ENCODE measurements around the gene PRR5L. TPM values are rescaled to one million over a fixed set of nuclear protein-coding genes. Genes with fewer than 3 reads are reported as not detected.
A peak's percentile ranks its signal among the peaks of the same experiment; 100 is the strongest.

PRR5L gene
- total RNA-seq, 1 donor from 2014 or later, result 122 TPM

DNA sequence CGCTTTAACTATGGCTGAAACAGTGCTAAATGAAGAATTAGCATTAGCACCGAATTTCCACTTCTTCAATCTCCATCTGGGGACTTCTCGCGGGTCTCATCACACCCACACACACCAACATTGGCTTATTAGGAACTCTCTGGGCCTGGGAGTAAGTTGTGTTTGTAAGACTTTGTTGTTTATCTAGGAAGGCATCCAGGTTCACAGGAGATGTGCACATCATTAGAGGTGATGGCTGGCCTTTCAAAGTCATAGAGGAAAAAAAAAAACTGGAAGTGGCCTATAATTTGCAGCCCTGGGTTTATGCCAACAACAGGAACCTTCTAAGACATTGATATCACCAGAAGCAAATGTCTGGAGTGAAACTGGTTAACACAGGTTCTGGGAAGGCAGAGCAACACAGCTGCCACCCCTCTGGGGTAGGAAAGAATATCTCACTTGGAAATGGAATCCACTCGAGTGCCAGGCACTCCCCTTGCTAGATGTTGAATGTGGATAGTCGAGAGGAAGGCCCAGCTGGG, 129.5 kb downstream of the PRR5L start:
- H3K27me3 Mint-ChIP-seq (ENCODE audit: unreplicated experiment), result no peaks in the 10 kb centered on the region
- no peaks in the 10 kb centered on the region for H3K9me3 Mint-ChIP-seq (ENCODE audit: unreplicated experiment)
- DNase-seq (ENCODE audit: low spot score), result no peak
- peaks cover 63% of the 10 kb centered on the region for H3K36me3 Mint-ChIP-seq (ENCODE audit: low read depth, unreplicated experiment)
- H3K4me1 Mint-ChIP-seq (ENCODE audit: unreplicated experiment), result peaks cover 15% of the 10 kb centered on the region
- H3K4me3 Mint-ChIP-seq (ENCODE audit: unreplicated experiment), result no peak overlapping the region
- TF ChIP-seq, protein P1, sequence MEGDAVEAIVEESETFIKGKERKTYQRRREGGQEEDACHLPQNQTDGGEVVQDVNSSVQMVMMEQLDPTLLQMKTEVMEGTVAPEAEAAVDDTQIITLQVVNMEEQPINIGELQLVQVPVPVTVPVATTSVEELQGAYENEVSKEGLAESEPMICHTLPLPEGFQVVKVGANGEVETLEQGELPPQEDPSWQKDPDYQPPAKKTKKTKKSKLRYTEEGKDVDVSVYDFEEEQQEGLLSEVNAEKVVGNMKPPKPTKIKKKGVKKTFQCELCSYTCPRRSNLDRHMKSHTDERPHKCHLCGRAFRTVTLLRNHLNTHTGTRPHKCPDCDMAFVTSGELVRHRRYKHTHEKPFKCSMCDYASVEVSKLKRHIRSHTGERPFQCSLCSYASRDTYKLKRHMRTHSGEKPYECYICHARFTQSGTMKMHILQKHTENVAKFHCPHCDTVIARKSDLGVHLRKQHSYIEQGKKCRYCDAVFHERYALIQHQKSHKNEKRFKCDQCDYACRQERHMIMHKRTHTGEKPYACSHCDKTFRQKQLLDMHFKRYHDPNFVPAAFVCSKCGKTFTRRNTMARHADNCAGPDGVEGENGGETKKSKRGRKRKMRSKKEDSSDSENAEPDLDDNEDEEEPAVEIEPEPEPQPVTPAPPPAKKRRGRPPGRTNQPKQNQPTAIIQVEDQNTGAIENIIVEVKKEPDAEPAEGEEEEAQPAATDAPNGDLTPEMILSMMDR (IDR thresholded peaks at IDR 0.05; ENCODE audit: unreplicated experiment), result no peak
- H3K27ac Mint-ChIP-seq (ENCODE audit: unreplicated experiment), result no peak overlapping the region

DNA sequence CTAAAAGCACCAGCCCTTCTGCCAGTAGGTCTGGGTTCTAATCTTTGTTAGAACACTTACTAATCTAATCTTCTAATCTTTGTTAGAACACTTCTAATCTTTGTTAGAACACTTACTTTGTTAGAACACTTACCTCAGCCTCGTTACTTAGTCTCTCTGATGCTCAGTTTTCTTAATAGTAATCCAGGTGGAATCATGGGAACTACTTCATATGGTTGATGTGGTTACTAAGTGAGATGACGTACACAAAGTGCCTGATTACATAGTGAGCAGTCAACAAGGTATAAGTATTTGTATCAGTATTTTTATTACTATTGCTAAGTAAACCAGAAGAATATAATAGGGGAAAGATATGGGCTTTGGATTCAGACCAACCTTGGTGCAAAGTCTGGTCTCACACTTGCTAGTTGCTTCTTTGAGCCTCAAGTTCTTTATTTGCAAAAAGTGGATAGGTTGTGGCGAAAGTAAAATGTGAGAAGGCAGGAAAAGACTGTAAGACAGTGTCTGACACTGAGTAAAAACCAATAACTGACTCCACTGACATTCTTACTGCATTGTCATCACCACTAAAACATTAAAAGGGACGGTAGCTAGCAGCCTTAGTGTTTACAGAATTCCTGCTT, 130.2 kb downstream of the PRR5L start:
- H3K9me3 Mint-ChIP-seq (ENCODE audit: unreplicated experiment), result no peaks in the 10 kb centered on the region
- DNase-seq (ENCODE audit: low spot score), result no peak
- TF ChIP-seq, protein P1 (IDR thresholded peaks at IDR 0.05; ENCODE audit: unreplicated experiment), result no peak
- H3K27me3 Mint-ChIP-seq (ENCODE audit: unreplicated experiment), result no peaks in the 10 kb centered on the region
- H3K36me3 Mint-ChIP-seq (ENCODE audit: low read depth, unreplicated experiment), result peaks cover 56% of the 10 kb centered on the region
- peaks cover 17% of the 10 kb centered on the region for H3K4me1 Mint-ChIP-seq (ENCODE audit: unreplicated experiment)
- H3K27ac Mint-ChIP-seq (ENCODE audit: unreplicated experiment), result no peak overlapping the region
- no peak overlapping the region for H3K4me3 Mint-ChIP-seq (ENCODE audit: unreplicated experiment)

DNA sequence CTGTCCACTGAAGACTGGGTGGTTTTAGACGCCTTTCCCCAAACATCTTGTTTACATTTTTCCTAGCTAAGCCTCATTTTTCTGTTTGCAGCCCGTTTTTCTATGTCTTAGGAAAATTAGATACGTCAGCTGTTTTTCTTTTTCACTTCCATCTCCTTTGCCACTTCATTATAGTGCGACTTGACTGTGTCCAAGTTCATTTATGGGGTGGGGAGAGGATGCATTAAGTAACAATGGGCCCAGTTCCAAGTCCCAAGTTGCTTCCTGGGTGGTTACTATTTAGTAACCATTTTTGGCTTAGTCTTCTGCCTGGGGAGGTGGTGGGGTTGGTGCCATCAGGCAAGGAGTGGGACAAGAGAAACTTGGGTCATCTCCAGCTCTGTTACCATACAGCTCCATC, 131.0 kb downstream of the PRR5L start:
- peaks cover 24% of the 10 kb centered on the region for H3K4me1 Mint-ChIP-seq (ENCODE audit: unreplicated experiment)
- peaks cover 53% of the 10 kb centered on the region for H3K36me3 Mint-ChIP-seq (ENCODE audit: low read depth, unreplicated experiment)
- H3K27ac Mint-ChIP-seq (ENCODE audit: unreplicated experiment), result no peak overlapping the region
- DNase-seq (ENCODE audit: low spot score), result no peak
- H3K4me3 Mint-ChIP-seq (ENCODE audit: unreplicated experiment), result peak overlapping the region; percentile 26
- TF ChIP-seq, protein P1 (IDR thresholded peaks at IDR 0.05; ENCODE audit: unreplicated experiment), result no peak
- H3K27me3 Mint-ChIP-seq (ENCODE audit: unreplicated experiment), result no peaks in the 10 kb centered on the region
- H3K9me3 Mint-ChIP-seq (ENCODE audit: unreplicated experiment), result no peaks in the 10 kb centered on the region

DNA sequence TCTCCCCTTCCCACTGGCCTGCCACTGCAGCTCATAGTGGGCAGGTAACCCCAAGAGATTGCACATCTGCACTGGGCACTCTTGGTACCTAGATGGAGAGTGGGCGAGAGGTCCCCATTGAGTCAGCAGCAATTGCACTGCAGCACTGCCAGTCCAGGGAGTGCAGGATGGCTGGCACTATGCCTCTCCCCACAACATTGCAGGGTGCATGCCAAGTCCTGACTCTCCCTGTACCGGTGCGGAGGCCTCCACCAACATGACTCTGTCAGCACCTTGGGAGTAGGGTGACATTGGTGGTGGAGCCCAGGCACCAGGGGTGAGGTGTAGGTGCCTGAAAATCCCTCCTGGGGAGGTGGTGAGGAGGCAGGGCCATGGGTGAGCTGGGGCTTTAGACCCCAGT, 131.8 kb downstream of the PRR5L start:
- Mint-ChIP-seq H3K27ac (ENCODE audit: unreplicated experiment) (no peak overlapping the region), H3K4me3 (ENCODE audit: unreplicated experiment) (no peak overlapping the region), H3K9me3 (ENCODE audit: unreplicated experiment) (no peaks in the 10 kb centered on the region), H3K4me1 (ENCODE audit: unreplicated experiment) (peaks cover 24% of the 10 kb centered on the region), H3K36me3 (ENCODE audit: low read depth, unreplicated experiment) (peaks cover 57% of the 10 kb centered on the region), H3K27me3 (ENCODE audit: unreplicated experiment) (no peaks in the 10 kb centered on the region)
- TF ChIP-seq, protein P1 (IDR thresholded peaks at IDR 0.05; ENCODE audit: unreplicated experiment), result no peak
- no peak for DNase-seq (ENCODE audit: low spot score)

DNA sequence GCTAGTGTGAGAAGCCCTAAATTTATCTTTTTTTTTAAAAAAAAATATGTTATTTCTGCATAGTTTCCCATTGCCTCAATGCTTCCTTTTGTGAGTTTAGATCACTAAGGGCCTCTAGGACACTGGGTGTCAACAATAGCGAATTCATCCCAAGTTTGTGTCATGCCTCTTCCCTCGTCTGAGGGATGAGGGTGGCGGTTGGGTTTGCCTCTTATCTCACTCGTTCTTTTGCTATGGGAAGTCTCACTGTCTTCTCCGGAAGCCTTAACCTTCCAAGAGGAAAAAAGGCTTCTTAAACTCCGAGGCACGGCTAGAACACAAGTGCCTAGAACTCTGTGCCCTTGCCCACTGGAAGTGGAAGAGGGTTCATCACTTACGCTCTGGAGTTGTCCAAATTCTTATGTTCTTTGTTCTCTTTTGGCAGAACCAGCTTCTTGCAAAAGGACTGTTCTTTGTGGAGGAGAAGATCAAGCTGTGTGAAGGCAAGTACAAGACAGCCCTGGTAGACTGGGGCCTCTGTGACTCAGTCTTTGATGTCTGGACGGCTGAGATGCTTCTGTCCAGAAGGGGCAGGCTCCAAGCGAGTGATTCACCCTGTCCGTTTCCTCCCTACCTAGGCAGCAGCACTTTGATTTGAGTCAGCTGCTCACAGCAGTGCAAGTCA, 135.5 kb downstream of the PRR5L start:
- no peak for DNase-seq (ENCODE audit: low spot score)
- no peak overlapping the region for H3K4me3 Mint-ChIP-seq (ENCODE audit: unreplicated experiment)
- H3K4me1 Mint-ChIP-seq (ENCODE audit: unreplicated experiment), result peaks cover 13% of the 10 kb centered on the region
- H3K27ac Mint-ChIP-seq (ENCODE audit: unreplicated experiment), result no peak overlapping the region
- peaks cover 54% of the 10 kb centered on the region for H3K36me3 Mint-ChIP-seq (ENCODE audit: low read depth, unreplicated experiment)
- TF ChIP-seq, protein P1 (IDR thresholded peaks at IDR 0.05; ENCODE audit: unreplicated experiment), result no peak
- no peaks in the 10 kb centered on the region for H3K9me3 Mint-ChIP-seq (ENCODE audit: unreplicated experiment)
- no peaks in the 10 kb centered on the region for H3K27me3 Mint-ChIP-seq (ENCODE audit: unreplicated experiment)
